IMR-90 (cell line): Measurements from ENCODE around the gene ARX. TPM values are rescaled to one million over a fixed set of nuclear protein-coding genes. Genes with fewer than 3 reads are reported as not detected.

ENCODE experiments used
- ATAC-seq: fragments of 200-7000 bp; cut with Tn5 transposase; 2 replicates; pipeline ENCODE4 v1.9.1; 2020; ENCODE audit warnings: low read depth, mild to moderate bottlenecking, moderate library complexity
- BruUV-seq: library from RNA; stranded (reverse); fragments of 400-500 nt; replicated peaks from 2 replicates; lab custom pipeline; 2021; lab: Mats Ljungman, UMichigan
- CTCF ChIA-PET: fragments of 300-600 bp; formaldehyde crosslinking; extraction: SDS; loops from one replicate; lab custom pipeline; 2021; ENCODE audit warnings: antibody characterized with exemption; lab: Yijun Ruan, JAX
- POLR2A ChIA-PET: fragments of 300-600 bp; sonication (Branson Sonifier 250); formaldehyde crosslinking; loops from one replicate; lab custom pipeline; 2022; ENCODE audit warnings: antibody characterized with exemption; ENCODE audit not compliant: unreplicated experiment; lab: Charles Lee
- DNase-seq: peaks from one replicate; pipeline ENCODE4 v3.0.0; 2013
- H2AFZ ChIP-seq: replicated peaks from 2 replicates; pipeline ENCODE3; 2013; ENCODE audit warnings: low read length, mild to moderate bottlenecking; ENCODE audit not compliant: poor library complexity
- H2AK5ac ChIP-seq: 2 replicates; pipeline ENCODE4 v1.6.1; 2013; ENCODE audit warnings: low read depth, low read length, inconsistent platforms
- H2AK9ac ChIP-seq: replicated peaks from 2 replicates; pipeline ENCODE3; 2013; ENCODE audit warnings: mild to moderate bottlenecking, low read depth, low read length, moderate library complexity; ENCODE audit not compliant: poor library complexity
- H2BK120ac ChIP-seq: 2 replicates; pipeline ENCODE4 v1.6.1; 2013; ENCODE audit warnings: low read depth, low read length, inconsistent platforms
- H2BK15ac ChIP-seq: 3 replicates; pipeline ENCODE4 v1.6.1; 2013; ENCODE audit warnings: low read depth, low read length, inconsistent platforms
- H2BK20ac ChIP-seq: 2 replicates; pipeline ENCODE4 v1.6.1; 2013; ENCODE audit warnings: low read depth, mild to moderate bottlenecking, inconsistent platforms, low read length, moderate library complexity
- H2BK5ac ChIP-seq: 2 replicates; pipeline ENCODE4 v1.6.1; 2013; ENCODE audit warnings: mild to moderate bottlenecking, low read depth, low read length, inconsistent platforms; ENCODE audit not compliant: poor library complexity, severe bottlenecking
- H3K14ac ChIP-seq: replicated peaks from 2 replicates; pipeline ENCODE4 v1.6.1; 2013; ENCODE audit warnings: low read depth, low read length, inconsistent platforms
- H3K18ac ChIP-seq: 2 replicates; pipeline ENCODE4 v1.6.1; 2013; ENCODE audit warnings: low read depth, low read length, control low read depth
- H3K23ac ChIP-seq: 2 replicates; pipeline ENCODE4 v1.6.1; 2013; ENCODE audit warnings: low read depth, low read length, inconsistent platforms
- H3K27ac ChIP-seq: 2 replicates; pipeline ENCODE4 v1.5.1; 2013; ENCODE audit warnings: mild to moderate bottlenecking, control low read depth, low read length; ENCODE audit not compliant: insufficient read depth
- H3K27me3 ChIP-seq: 2 replicates; pipeline ENCODE4 v1.6.1; 2013; ENCODE audit warnings: low read length; ENCODE audit not compliant: control insufficient read depth, insufficient read depth
- H3K36me3 ChIP-seq: 2 replicates; pipeline ENCODE4 v1.6.1; 2013; ENCODE audit warnings: low read length, mixed read lengths; ENCODE audit not compliant: control insufficient read depth, insufficient read depth
- H3K4ac ChIP-seq: 2 replicates; pipeline ENCODE4 v1.6.1; 2013; ENCODE audit warnings: low read depth, low read length, inconsistent platforms
- H3K4me1 ChIP-seq: 2 replicates; pipeline ENCODE4 v1.6.1; 2013; ENCODE audit warnings: low read length, mixed read lengths; ENCODE audit not compliant: control insufficient read depth, insufficient read depth
- H3K4me2 ChIP-seq: 2 replicates; pipeline ENCODE4 v1.6.1; 2013; ENCODE audit warnings: low read depth, mild to moderate bottlenecking, control low read depth, low read length, moderate library complexity
- H3K4me3 ChIP-seq: 2 replicates; pipeline ENCODE4 v1.5.1; 2013; ENCODE audit warnings: low read depth, mild to moderate bottlenecking, control low read depth, low read length, moderate library complexity; ENCODE audit not compliant: insufficient read depth
- H3K56ac ChIP-seq: 2 replicates; pipeline ENCODE4 v1.6.1; 2013; ENCODE audit warnings: low read length, inconsistent platforms; ENCODE audit not compliant: insufficient read depth; ENCODE audit errors: extremely low read depth
- H3K79me1 ChIP-seq, 2 experiments: 2 replicates each; pipeline ENCODE4 v1.6.1; 2013; ENCODE audit warnings: low read length in 2 of 2, inconsistent platforms in 1 of 2, low read depth in 1 of 2
- H3K9ac ChIP-seq: 2 replicates; pipeline ENCODE4 v1.6.1; 2013; ENCODE audit warnings: low read depth, low read length, control low read depth
- H3K9me1 ChIP-seq: 2 replicates; pipeline ENCODE4 v1.6.1; 2013; ENCODE audit warnings: low read length, inconsistent platforms; ENCODE audit not compliant: insufficient read depth
- H3K9me3 ChIP-seq: 2 replicates; pipeline ENCODE4 v1.6.1; 2013; ENCODE audit warnings: low read length; ENCODE audit not compliant: control insufficient read depth, insufficient read depth
- H4K20me1 ChIP-seq: 2 replicates; pipeline ENCODE4 v1.6.1; 2013; ENCODE audit warnings: low read length, inconsistent platforms; ENCODE audit not compliant: insufficient read depth
- H4K5ac ChIP-seq: 2 replicates; pipeline ENCODE4 v1.6.1; 2013; ENCODE audit warnings: mild to moderate bottlenecking, low read depth, low read length, control low read depth
- H4K8ac ChIP-seq, 2 experiments: 2 replicates each; pipeline ENCODE4 v1.6.1; 2013; ENCODE audit warnings: low read depth in 2 of 2, low read length in 2 of 2, control low read depth in 1 of 2, inconsistent platforms in 1 of 2
- H4K91ac ChIP-seq: 2 replicates; pipeline ENCODE4 v1.6.1; 2013; ENCODE audit warnings: low read depth, low read length, inconsistent platforms; ENCODE audit not compliant: insufficient read depth
- BHLHE40 ChIP-seq: fragments of 150-350 bp; IDR thresholded peaks from 2 replicates; pipeline ENCODE4 v1.6.1; 2016; ENCODE audit warnings: mild to moderate bottlenecking, low read depth, low read length
- CEBPB ChIP-seq: IDR thresholded peaks from 2 replicates; pipeline ENCODE4 v1.6.1; 2012; ENCODE audit warnings: low read depth, low read length, improper control_type of control experiment
- CHD1 ChIP-seq: IDR thresholded peaks from 2 replicates; pipeline ENCODE4 v1.6.1; 2012; ENCODE audit warnings: low read depth, low read length, improper control_type of control experiment
- CTCF ChIP-seq: conservative IDR thresholded peaks from 2 replicates; pipeline ENCODE4 v1.5.1; 2012; ENCODE audit warnings: mild to moderate bottlenecking, low read depth, low read length, improper control_type of control experiment
- ELK1 ChIP-seq: fragments of 150-350 bp; IDR thresholded peaks from 2 replicates; pipeline ENCODE4 v1.6.1; 2016; ENCODE audit warnings: low read depth, mild to moderate bottlenecking, low read length, moderate library complexity, borderline replicate concordance
- FOS ChIP-seq: fragments of 150-350 bp; IDR thresholded peaks from 2 replicates; pipeline ENCODE4 v1.6.1; 2016; ENCODE audit warnings: low read depth, low read length
- MAFK ChIP-seq: IDR thresholded peaks from 2 replicates; pipeline ENCODE4 v1.6.1; 2012; ENCODE audit warnings: low read depth, low read length, improper control_type of control experiment
- MAZ ChIP-seq: IDR thresholded peaks from 2 replicates; pipeline ENCODE4 v1.6.1; 2012; ENCODE audit warnings: low read depth, mild to moderate bottlenecking, low read length, improper control_type of control experiment, moderate library complexity, borderline replicate concordance
- MXI1 ChIP-seq: IDR thresholded peaks from 2 replicates; pipeline ENCODE4 v1.6.1; 2012; ENCODE audit warnings: low read depth, mild to moderate bottlenecking, low read length, moderate library complexity, borderline replicate concordance
- NFE2L2 ChIP-seq: fragments of 150-350 bp; IDR thresholded peaks from 2 replicates; pipeline ENCODE4 v1.6.1; 2016; ENCODE audit warnings: low read depth, mild to moderate bottlenecking, low read length
- POLR2A ChIP-seq: IDR thresholded peaks from 2 replicates; pipeline ENCODE4 v1.6.1; 2012; ENCODE audit warnings: mild to moderate bottlenecking, low read depth, low read length
- RAD21 ChIP-seq: IDR thresholded peaks from 2 replicates; pipeline ENCODE4 v1.6.1; 2012; ENCODE audit warnings: low read length, improper control_type of control experiment
- RFX5 ChIP-seq: IDR thresholded peaks from 2 replicates; pipeline ENCODE4 v1.8.0; 2012; ENCODE audit warnings: low read depth, mild to moderate bottlenecking, low read length, moderate library complexity
- SMC3 ChIP-seq: fragments of 150-350 bp; IDR thresholded peaks from 2 replicates; pipeline ENCODE4 v1.6.1; 2016; ENCODE audit warnings: low read depth, mild to moderate bottlenecking, antibody characterized with exemption, low read length, moderate library complexity
- USF2 ChIP-seq: fragments of 150-350 bp; IDR thresholded peaks from 2 replicates; pipeline ENCODE4 v1.6.1; 2017; ENCODE audit warnings: mild to moderate bottlenecking, antibody characterized with exemption, low read length, low read depth
- WGBS, 2 experiments: methylation state at CpG; one replicate each; pipeline versions ENCODE4 v1.1.5 to v1.1.7; 2013; ENCODE audit warnings: missing lambda C conversion rate in 2 of 2; ENCODE audit not compliant: insufficient read length in 1 of 2; ENCODE audit errors: extremely low coverage in 2 of 2; 5-methylcytosine and 5-hydroxymethylcytosine counted together
- dilution Hi-C: fragments of 300-500 bp; cut with HindIII; formaldehyde crosslinking; loops from one replicate; pipeline ENCODE4 v1.14.3; 2018; ENCODE audit warnings: low sequenced_read_pairs; ENCODE audit not compliant: unreplicated experiment
- in situ Hi-C: fragments of 300-500 bp; cut with MboI; formaldehyde crosslinking; loops from 3 replicates; pipeline ENCODE4 v1.14.3; 2019; ENCODE audit warnings: low sequenced_read_pairs, inconsistent platforms, mixed read lengths
- intact Hi-C: fragments of 100-400 bp; cut with micrococcal nuclease; formaldehyde crosslinking; loops from 2 replicates; pipeline ENCODE4 v1.10.0; 2022
- polyA plus RNA-seq, 3 experiments: library from polyadenylated mRNA; depleted of rRNA; stranded (reverse); fragments of >200 nt; gene quantifications; 2 replicates each; pipeline ENCODE4 v1.2.3, GENCODE V29; 2012; ENCODE audit warnings: low replicate concordance in 1 of 3
- total RNA-seq: library from RNA; depleted of rRNA; stranded (reverse); fragments of >200 nt; gene quantifications from 2 replicates; pipeline ENCODE4 v1.2.3, GENCODE V29; 2012

ARX gene
- total and polyA plus RNA-seq, 2 of the 4 experiments (the other 2 are of a cell fraction), result not detected

- POLR2A ChIA-PET, result no interaction called here
- no peak for DNase-seq
- peak; percentile 56 for ATAC-seq
- no peak overlapping the region for H3K27ac ChIP-seq
- H3K36me3 ChIP-seq, result no peaks in the 10 kb centered on the region
- peak overlapping the region; percentile 14; the same call in 1 of the 2 replicates for H3K4me3 ChIP-seq
- no peak overlapping the region for H2AK5ac ChIP-seq
- no peak overlapping the region for H3K9ac ChIP-seq
- H4K8ac ChIP-seq, result no peak overlapping the region
- no peak overlapping the region for H3K4ac ChIP-seq
- H3K4me1 ChIP-seq, result no peaks in the 10 kb centered on the region; the same call in 1 of the 2 replicates
- H3K18ac ChIP-seq, result no peak overlapping the region
- H2BK15ac ChIP-seq, result no peak overlapping the region
- no peak overlapping the region for H4K91ac ChIP-seq
- H2BK5ac ChIP-seq, result no peak overlapping the region
- H3K14ac ChIP-seq, result no peak overlapping the region
- no peak overlapping the region for H2BK120ac ChIP-seq
- H3K79me1 ChIP-seq, result no peaks in the 10 kb centered on the region
- H4K5ac ChIP-seq, result no peak overlapping the region
- H4K20me1 ChIP-seq, result no peaks in the 10 kb centered on the region
- dilution Hi-C loops (no loop called here), in situ Hi-C loops (no loop called here), intact Hi-C loops (no loop called here)
- no peak overlapping the region for H2BK20ac ChIP-seq
- peak overlapping the region; percentile 55 for H2AK9ac ChIP-seq
- WGBS, 2 experiments, result 22% methylated on average over 22 of the region's 72 CpGs; no CpG with 5 or more reads in 1 of the 2 experiments
- H3K9me3 ChIP-seq, result peaks cover 5% of the 10 kb centered on the region
- H3K56ac ChIP-seq, result no peak overlapping the region
- H2AFZ ChIP-seq, result peak overlapping the region; percentile 43
- CTCF ChIA-PET, result no interaction called here
- H3K9me1 ChIP-seq, result no peaks in the 10 kb centered on the region
- H3K23ac ChIP-seq, result no peak overlapping the region
- no TSS peak for BruUV-seq
- peak overlapping the region; percentile 44; the same call in 1 of the 2 replicates for H3K4me2 ChIP-seq
- peaks cover 77% of the 10 kb centered on the region for H3K27me3 ChIP-seq
- TF ChIP-seq RFX5 (no peak), CTCF (no peak), FOS (no peak), POLR2A (no peak), SMC3 (no peak), ELK1 (no peak), MAFK (no peak), MXI1 (no peak), CHD1 (no peak), USF2 (no peak), NFE2L2 (no peak), BHLHE40 (no peak), MAZ (no peak), CEBPB (no peak), RAD21 (no peak)
Observed at GRCh38 chrX:25005382-25006185, 10.2 kb downstream of the ARX start.
